ENCODE measurements around the gene SIKE1. TPM values are rescaled to one million over a fixed set of nuclear protein-coding genes. Genes with fewer than 3 reads are reported as not detected.
A peak's percentile ranks its signal among the peaks of the same experiment; 100 is the strongest.
"Not testable (repeated sequence)": the region's sequence is repeated elsewhere in the genome, so short reads cannot be mapped to it uniquely, and the experiment has no call there.

Gene SIKE1
- total RNA-seq, 3 donors from 2014 or later, result 69.2 to 84.7 (median 77.5) TPM

DNA sequence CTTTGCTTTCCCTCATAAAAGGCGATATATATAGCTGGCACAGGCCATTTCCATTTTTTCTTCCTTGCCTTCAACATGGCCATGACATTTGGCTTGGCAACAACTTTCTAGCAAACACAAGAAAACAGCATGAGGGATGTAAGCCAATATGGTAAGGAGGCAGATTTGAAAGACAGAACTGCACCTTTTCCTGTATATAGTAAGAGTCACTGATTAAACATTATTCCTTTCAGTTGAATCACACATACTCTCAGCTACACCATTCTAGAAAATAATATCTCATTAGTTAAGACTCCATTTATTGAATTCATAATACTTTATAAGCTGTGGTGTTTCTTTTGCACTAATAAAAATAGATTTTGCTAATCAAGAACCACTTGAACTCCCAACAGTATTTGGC, 9.5 kb downstream of the SIKE1 start:
- no peak for DNase-seq
- no peak for ATAC-seq
- no peak overlapping the region for H3K4me3 Mint-ChIP-seq
- no peaks in the 10 kb centered on the region for H3K9me3 Mint-ChIP-seq
- H3K27me3 Mint-ChIP-seq (ENCODE audit: low read depth), result no peaks in the 10 kb centered on the region
- peaks cover 21% of the 10 kb centered on the region for H3K36me3 Mint-ChIP-seq (ENCODE audit: insufficient read depth)
- H3K4me1 Mint-ChIP-seq (ENCODE audit: low read depth), result no peaks in the 10 kb centered on the region

DNA sequence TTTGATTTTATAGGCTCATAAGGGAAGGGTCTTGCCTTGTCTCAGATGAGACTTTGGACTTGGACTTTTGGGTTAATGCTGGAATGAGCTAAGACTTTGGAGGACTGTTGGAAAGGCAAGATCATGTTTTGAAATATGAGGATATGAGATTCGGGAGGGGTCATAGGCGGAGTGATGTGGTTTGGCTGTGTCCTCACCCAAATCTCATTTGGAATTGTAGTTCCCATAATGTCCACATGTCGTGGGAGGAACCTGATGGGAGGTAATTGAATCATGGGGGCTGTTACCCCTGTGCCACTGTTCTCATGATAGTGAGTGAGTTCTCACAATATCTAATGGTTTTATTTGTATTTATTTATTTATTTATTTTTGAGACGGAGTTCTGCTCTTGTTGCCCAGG, 15.8 kb downstream of the SIKE1 start:
- ATAC-seq, result no peak
- no peaks in the 10 kb centered on the region for H3K4me1 Mint-ChIP-seq (ENCODE audit: low read depth)
- DNase-seq, result no peak
- peaks cover 2% of the 10 kb centered on the region for H3K27me3 Mint-ChIP-seq (ENCODE audit: low read depth)
- peaks cover 7% of the 10 kb centered on the region for H3K36me3 Mint-ChIP-seq (ENCODE audit: insufficient read depth)
- H3K9me3 Mint-ChIP-seq, result peaks cover 6% of the 10 kb centered on the region
- H3K4me3 Mint-ChIP-seq, result no peak overlapping the region

DNA sequence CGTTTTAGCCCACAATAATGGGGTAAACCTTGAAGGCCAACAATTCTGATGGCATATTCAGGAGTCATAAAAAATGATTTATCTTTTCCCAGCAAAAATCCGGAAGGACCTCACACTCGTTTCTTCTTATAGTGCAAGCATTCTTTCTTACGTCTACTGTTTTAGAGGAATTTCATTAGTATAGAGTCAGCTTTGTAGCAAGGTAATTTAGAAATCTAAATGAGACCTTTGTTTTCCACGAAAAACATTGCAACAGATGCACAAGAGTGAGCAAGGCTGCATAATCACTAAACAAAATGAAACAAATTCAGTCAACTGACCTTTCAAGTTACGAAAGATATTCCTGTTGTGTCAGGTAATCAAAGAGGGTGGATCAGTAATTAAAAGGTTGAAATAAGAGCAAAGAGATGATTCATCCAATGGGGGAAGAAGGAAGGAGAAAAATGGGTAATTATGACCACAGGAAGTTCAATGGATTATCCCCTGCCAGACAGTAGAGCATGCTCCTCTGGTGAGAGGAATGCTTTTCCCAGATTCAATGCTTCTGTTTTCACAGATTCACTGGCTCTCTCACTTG, 22.1 kb downstream of the SIKE1 start:
- Mint-ChIP-seq H3K27me3 (ENCODE audit: low read depth) (peaks cover 2% of the 10 kb centered on the region), H3K4me3 (peak overlapping the region; percentile 96), H3K36me3 (ENCODE audit: insufficient read depth) (peaks cover 12% of the 10 kb centered on the region), H3K4me1 (ENCODE audit: low read depth) (peaks cover 41% of the 10 kb centered on the region), H3K9me3 (peaks cover 8% of the 10 kb centered on the region)
- DNase-seq (no peak), ATAC-seq (no peak)

DNA sequence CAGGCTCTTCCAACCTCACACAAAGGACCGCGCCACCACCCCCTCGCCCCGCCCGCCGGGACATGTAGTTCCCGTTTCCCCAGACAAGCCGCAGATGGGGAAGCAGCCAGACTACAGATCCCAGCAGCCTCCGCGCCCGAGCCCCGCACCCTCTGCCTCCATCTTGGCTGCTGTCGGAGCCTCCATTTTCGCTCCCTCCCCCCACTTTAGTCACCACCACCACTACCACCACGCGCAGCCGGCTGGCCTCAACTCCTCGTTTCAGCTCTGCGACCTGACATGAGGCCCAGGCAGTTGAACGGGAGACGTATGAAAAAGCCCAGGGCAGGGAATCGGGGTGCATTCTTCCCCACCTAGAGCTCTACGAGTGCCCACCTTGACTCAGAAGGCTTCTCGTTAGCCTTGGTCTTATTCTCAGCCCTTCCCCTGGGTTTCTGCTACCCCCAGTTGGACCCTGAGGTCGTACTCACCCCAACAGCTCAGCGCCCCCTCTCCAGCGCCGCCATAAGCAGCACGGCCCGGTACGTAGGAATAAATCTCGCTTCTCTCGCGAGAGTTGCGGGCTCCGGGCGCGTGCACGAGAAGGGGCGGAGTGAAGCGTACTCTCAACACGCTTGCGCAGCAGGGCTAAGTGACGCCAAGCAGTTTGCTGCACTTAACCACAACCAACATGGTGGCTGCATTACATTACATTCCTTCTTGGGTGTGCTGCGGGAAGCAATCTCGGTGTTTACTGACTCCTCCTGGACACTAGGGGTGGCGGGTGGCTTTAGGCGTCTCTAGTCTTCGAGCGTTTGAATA, 22.8 kb downstream of the SIKE1 start, which contains the start of gene CSDE1:
Gene CSDE1, minus strand, starts transcription at position 530 of the 801 bp plus-strand sequence. CDS start 18,094 bp downstream, outside the sequence.
- H3K9me3 Mint-ChIP-seq, result peaks cover 3% of the 10 kb centered on the region
- H3K4me3 Mint-ChIP-seq, result peak within 1 kb of the TSS; percentile 96
- peaks cover 47% of the 10 kb centered on the region for H3K4me1 Mint-ChIP-seq (ENCODE audit: low read depth)
- DNase-seq (peak; percentile 97), ATAC-seq (peak; percentile 86 to 89)
- peaks cover 12% of the 10 kb centered on the region for H3K36me3 Mint-ChIP-seq (ENCODE audit: insufficient read depth)
- peaks cover 2% of the 10 kb centered on the region for H3K27me3 Mint-ChIP-seq (ENCODE audit: low read depth)

DNA sequence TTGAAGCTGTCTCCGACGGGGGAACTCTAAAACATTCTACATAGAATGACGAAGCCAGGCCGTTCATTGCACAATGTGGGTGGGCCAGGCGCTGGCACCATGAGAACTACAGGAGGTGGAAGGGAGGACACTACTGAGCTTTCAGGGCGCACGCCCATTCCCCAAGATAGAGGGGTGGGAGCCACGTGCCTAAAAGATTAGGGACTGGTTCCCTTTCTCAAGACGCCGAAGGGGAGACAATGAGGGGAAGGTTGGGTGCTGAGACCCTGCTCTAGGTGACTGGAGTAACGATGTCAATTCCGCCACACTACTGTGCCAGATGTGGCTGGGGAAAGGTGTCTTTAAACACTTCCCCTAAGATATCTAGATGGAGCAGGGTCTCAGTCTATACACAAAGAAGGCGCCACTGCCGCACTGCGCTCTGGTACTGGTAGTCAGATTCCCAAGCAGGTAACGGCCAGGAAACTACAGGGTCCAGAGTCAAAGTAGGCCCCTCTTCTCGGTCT, 23.5 kb downstream of the SIKE1 start:
- ATAC-seq (no peak), DNase-seq (no peak)
- Mint-ChIP-seq H3K4me1 (ENCODE audit: low read depth) (peaks cover 54% of the 10 kb centered on the region), H3K4me3 (peak overlapping the region; percentile 96), H3K36me3 (ENCODE audit: insufficient read depth) (peaks cover 18% of the 10 kb centered on the region), H3K27me3 (ENCODE audit: low read depth) (peaks cover 2% of the 10 kb centered on the region), H3K9me3 (peaks cover 3% of the 10 kb centered on the region)

DNA sequence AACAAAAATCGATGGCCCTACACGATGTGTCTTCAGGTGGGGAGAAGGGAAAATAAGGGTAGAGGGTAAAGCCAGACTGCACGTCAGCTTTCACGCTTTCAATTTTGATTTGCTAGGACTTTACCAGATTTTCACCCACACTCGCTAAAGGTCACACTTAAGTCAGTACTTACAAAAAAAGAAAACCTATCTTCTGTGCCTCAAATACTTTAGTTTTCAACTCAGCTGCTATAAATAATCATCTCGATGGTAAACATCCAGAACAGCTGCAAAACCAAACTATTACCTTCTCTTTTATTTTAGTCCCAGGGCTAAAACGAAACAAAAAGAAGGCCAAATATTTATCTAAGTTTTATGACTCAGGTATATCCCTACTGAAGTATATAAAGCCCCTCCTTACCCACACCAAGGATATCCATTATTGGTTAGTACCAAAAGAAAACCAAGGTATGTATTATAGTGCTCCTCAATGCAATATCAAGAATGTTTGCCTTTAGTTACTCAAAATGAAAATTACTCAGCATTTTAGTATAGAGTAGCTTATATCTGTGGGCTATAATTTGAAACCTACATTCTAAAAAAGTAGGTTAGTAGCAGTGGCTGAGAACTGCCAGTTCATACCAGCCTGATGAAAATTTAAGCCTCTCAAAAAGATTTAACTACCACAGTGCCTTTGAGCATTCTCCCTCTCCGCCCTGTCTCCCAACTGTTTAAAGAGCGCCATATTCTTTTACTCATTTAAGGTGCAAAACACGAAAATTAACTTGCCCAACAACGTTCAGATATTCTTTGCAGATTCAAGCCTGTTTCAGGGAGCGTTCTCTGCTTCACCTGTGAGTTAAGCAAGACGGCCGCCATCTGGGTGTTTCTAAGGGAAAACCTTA, 24.2 kb downstream of the SIKE1 start:
- H3K36me3 Mint-ChIP-seq (ENCODE audit: insufficient read depth), result peaks cover 18% of the 10 kb centered on the region
- ATAC-seq, result peak; percentile 9 to 16
- DNase-seq, result no peak
- H3K4me3 Mint-ChIP-seq, result peak overlapping the region; percentile 96
- H3K4me1 Mint-ChIP-seq (ENCODE audit: low read depth), result peaks cover 61% of the 10 kb centered on the region
- no peaks in the 10 kb centered on the region for H3K27me3 Mint-ChIP-seq (ENCODE audit: low read depth)
- H3K9me3 Mint-ChIP-seq, result peaks cover 3% of the 10 kb centered on the region

DNA sequence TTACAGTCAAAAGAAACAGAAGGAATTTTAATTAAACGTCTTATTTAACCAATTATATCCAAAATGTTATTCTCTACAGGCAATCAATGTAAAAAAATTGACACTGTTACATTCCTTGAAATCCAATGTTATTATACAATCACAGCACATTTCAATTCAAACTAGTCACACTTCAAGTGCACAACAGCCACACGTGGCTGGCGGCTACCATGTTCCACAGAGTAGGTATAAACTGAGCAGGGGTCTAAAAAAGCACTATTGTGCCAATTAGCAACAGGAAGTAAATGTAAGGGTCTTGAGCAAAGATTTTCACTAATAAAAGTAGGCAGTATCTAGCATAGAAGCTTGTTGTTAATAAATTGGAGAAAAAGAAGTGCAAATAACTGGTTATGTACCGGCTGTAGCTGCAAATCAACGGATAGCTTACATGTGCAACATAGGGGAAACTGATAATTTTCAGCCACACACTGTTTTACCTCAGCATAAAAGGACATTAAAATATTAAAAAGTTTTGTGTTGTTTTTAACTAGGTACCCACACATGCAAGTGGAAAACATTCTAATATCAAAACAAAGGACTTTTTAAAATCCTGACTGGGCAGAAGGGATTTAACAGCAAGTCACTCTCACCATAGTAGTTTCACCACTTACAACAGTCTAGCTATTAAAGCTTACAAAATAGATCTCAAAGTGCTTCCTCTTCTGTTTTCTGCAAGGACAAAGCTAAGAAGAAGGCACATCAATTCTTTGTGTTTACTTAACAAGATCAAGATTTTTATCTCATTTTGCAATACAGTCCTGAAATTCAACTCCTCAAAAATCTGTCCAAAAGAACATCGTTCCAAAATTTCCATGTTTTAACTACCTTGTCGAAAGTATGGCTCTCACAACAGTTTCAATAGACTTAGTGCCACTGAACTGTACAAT, 25.2 kb downstream of the SIKE1 start:
- no peak for ATAC-seq
- Mint-ChIP-seq H3K9me3 (peaks cover 3% of the 10 kb centered on the region), H3K4me3 (peak overlapping the region; percentile 96), H3K36me3 (ENCODE audit: insufficient read depth) (peaks cover 21% of the 10 kb centered on the region), H3K27me3 (ENCODE audit: low read depth) (no peaks in the 10 kb centered on the region), H3K4me1 (ENCODE audit: low read depth) (peaks cover 71% of the 10 kb centered on the region)
- DNase-seq, result no peak

DNA sequence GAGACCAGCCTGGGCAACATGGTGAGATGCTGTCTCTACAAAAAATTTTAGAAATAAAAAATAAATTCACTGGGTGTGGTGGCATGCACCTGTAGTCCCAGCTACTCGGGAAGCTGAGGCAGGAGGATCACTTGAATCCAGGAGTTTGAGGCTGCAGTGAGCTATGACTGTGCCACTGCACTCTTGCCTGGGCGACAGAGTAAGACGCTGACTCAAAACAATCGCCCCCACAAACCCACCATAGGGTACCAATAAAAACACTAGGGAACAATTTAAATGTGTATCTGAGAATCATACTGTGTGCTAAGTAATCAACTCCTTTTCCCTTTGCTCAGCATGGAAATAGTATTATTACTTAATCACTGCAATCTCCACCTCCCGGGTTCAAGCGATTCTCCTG, 26.8 kb downstream of the SIKE1 start:
- ATAC-seq; H3K27me3 Mint-ChIP-seq (ENCODE audit: low read depth); H3K9me3 Mint-ChIP-seq: not testable (repeated sequence)
- Mint-ChIP-seq H3K4me3 (peak overlapping the region; percentile 96), H3K36me3 (ENCODE audit: insufficient read depth) (peaks cover 33% of the 10 kb centered on the region), H3K4me1 (ENCODE audit: low read depth) (peaks cover 86% of the 10 kb centered on the region)
- peak; percentile 12 for DNase-seq

DNA sequence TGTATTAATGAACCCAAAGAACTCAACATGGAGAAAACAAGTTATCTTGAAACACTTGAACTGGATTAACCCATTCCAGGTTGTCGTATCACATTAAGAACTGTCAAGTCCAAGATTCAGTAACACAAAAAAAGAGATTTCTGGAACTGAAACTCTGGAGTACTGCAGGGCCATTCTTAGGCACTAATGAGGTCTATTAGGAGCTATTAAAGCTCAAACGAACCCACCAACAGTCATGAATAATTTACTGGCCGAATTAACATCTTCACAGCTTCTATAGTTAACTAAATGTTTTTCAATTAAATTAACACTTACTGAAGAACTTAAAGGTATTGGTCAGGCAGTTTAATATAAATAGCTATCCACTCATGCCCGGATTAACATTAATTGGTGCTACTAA, 27.3 kb downstream of the SIKE1 start:
- no peaks in the 10 kb centered on the region for H3K9me3 Mint-ChIP-seq
- no peaks in the 10 kb centered on the region for H3K27me3 Mint-ChIP-seq (ENCODE audit: low read depth)
- peaks cover 38% of the 10 kb centered on the region for H3K36me3 Mint-ChIP-seq (ENCODE audit: insufficient read depth)
- no peak for DNase-seq
- H3K4me1 Mint-ChIP-seq (ENCODE audit: low read depth), result peaks cover 88% of the 10 kb centered on the region
- ATAC-seq, result no peak
- peak overlapping the region; percentile 13 for H3K4me3 Mint-ChIP-seq

DNA sequence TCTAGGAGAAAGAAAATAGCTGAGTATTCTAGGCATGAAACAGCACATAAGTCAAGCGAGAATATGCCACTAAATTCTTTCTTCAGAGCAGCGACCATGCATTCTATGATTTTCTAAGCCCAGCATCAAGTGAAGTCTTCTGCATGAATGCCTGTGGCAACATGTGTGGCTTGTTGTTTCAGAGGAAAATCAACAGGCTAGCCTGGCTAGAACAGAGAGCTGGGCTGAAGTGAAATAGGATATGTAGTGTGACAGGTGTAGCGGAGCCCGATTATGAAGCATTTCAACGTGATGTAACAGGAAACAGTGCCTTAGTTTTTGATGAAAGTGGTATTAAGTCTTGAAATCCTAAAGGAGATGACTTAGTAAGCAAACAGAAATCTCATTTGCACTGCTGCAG, 29.7 kb downstream of the SIKE1 start:
- peaks cover 42% of the 10 kb centered on the region for H3K36me3 Mint-ChIP-seq (ENCODE audit: insufficient read depth)
- H3K4me1 Mint-ChIP-seq (ENCODE audit: low read depth), result peaks cover 94% of the 10 kb centered on the region
- no peak for ATAC-seq
- no peak for DNase-seq
- H3K4me3 Mint-ChIP-seq, result peak overlapping the region; percentile 59
- no peaks in the 10 kb centered on the region for H3K27me3 Mint-ChIP-seq (ENCODE audit: low read depth)
- no peaks in the 10 kb centered on the region for H3K9me3 Mint-ChIP-seq

DNA sequence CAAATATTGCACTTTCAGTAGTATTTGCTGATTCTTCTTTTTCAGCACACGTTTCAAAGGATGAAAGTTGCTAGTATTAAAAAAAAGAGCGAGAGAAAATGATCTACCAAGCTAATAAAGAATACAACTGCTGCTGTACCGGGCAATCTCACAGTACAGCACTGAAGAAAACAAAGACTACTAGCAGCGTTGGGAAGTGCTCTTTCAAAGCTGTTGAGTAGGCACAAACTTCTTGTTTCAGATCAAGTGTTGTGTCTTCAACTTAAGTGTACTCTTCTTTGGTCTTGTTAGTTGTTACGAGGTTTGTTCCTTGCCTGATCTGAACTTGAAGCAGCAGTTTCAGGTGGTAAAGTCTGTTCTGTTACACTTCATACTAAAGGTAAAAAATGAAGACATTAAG, 30.6 kb downstream of the SIKE1 start:
- no peak for DNase-seq
- Mint-ChIP-seq H3K36me3 (ENCODE audit: insufficient read depth) (peaks cover 40% of the 10 kb centered on the region), H3K9me3 (no peaks in the 10 kb centered on the region), H3K4me1 (ENCODE audit: low read depth) (peaks cover 94% of the 10 kb centered on the region), H3K27me3 (ENCODE audit: low read depth) (no peaks in the 10 kb centered on the region), H3K4me3 (no peak overlapping the region)
- ATAC-seq, result no peak

DNA sequence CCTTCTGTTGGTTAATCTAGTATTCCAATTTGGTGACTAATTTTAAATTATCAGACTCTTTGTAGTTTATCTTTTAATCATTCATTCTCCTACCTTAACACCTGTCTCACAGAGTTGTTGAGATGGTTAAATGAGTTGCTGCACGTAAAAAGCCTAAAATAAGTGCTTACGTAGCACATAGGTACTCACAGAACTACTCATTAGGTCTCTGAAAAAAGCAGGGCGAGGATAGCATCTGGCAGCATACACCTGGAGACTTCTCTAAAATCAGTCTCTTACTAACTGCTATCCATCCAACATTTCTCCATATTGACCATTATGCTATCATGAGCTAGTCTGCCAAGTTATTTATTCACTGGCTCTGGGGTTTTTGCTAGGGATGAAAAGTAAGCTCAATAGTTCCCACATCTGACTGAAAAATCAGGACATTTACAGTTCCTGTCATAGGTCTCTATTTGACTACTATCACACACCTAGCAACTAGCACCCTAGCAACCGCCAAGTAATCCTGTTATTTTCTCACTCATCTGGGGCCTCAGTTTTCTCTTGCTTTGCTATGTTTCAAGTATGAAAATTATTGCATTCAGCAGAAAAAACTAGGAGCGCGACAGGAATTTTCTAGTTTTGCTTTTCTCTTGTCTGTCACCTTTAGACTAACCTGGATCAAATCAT, 33.9 kb downstream of the SIKE1 start:
- ATAC-seq (peak; percentile 29 to 38), DNase-seq (no peak)
- Mint-ChIP-seq H3K36me3 (ENCODE audit: insufficient read depth) (peaks cover 46% of the 10 kb centered on the region), H3K9me3 (no peaks in the 10 kb centered on the region), H3K4me1 (ENCODE audit: low read depth) (peaks cover 86% of the 10 kb centered on the region), H3K27me3 (ENCODE audit: low read depth) (no peaks in the 10 kb centered on the region), H3K4me3 (no peak overlapping the region)

DNA sequence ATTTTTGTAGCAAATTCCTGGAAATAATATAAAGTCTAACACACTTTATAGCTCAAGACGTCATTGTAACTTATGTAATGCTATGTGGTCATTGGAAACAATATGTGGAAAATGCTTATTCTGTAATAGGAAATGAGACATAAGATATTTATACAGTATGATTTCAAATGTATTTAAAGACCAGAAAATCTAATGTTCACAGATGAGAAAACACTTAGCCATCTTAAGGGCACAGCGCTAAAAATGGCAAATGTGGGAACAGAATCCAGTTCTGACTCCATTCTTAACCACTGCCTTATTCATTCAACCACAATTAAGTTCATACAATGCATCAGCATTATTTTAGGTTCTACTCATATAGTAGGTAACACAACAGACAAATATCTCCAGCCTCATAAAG, 35.2 kb downstream of the SIKE1 start:
- no peak for DNase-seq
- Mint-ChIP-seq H3K36me3 (ENCODE audit: insufficient read depth) (peaks cover 47% of the 10 kb centered on the region), H3K9me3 (no peaks in the 10 kb centered on the region), H3K27me3 (ENCODE audit: low read depth) (no peaks in the 10 kb centered on the region), H3K4me3 (no peak overlapping the region), H3K4me1 (ENCODE audit: low read depth) (peaks cover 79% of the 10 kb centered on the region)
- ATAC-seq, result peak; percentile 79 to 91

All from activated T-cell treated with anti-CD3 and anti-CD28 coated beads, Interleukin-2, amount 50 U/mL, for 4 hours (primary cell).